ENCODE data around the gene SIRT6.

- TF ChIP-seq POLR2A (IDR thresholded peaks at IDR 0.05), result no peak
- no peak for TF ChIP-seq CTCF (IDR thresholded peaks at IDR 0.05)
Observed at GRCh38 chr19:4196009-4196408, 13.6 kb upstream of the SIRT6 start.

Measured in transverse colon (tissue), 3 donors.